H1 (cell line): ENCODE data around the gene CEACAM16. TPM values are rescaled to one million over a fixed set of nuclear protein-coding genes. Genes with fewer than 3 reads are reported as not detected.

Experiments
- BCL11A ChIP-seq, 2 experiments: IDR thresholded peaks; one replicate each; pipeline ENCODE4 v1.6.1; 2011; ENCODE audit warnings: low read depth in 2 of 2, low read length in 2 of 2, mild to moderate bottlenecking in 2 of 2
- CTCF ChIP-seq, 3 experiments: IDR thresholded peaks; 1 replicate in 2 of 3; 2 replicates in 1 of 3; pipeline versions ENCODE4 v1.5.1 to v1.6.1; 2011; ENCODE audit warnings: low read length in 3 of 3, mild to moderate bottlenecking in 3 of 3, inconsistent platforms in 2 of 3, low read depth in 1 of 3, moderate library complexity in 1 of 3; ENCODE audit not compliant: insufficient read depth in 1 of 3; ENCODE audit errors: control extremely low read depth in 1 of 3
- KDM1A ChIP-seq: fragments of 200-600, 300-600 bp; sonication (generic); IDR thresholded peaks from 2 replicates; pipeline ENCODE4 v1.7.1; 2016; ENCODE audit warnings: mild to moderate bottlenecking, low read length, borderline replicate concordance
- SIN3A ChIP-seq, 2 experiments: IDR thresholded peaks in 1 of 2; conservative IDR thresholded peaks in 1 of 2; 2 replicates each; pipeline ENCODE4 v1.6.1; 2011 to 2012; ENCODE audit warnings: low read length in 2 of 2, improper control_type of control experiment in 1 of 2, low read depth in 1 of 2, mild to moderate bottlenecking in 1 of 2
- polyA plus RNA-seq, 7 experiments: library from polyadenylated mRNA; depleted of rRNA in 3 of 7; stranded (reverse) in 5 of 7; unstranded in 2 of 7; fragments of >200 nt in 5 of 7; fragments of 200-250 nt in 2 of 7; gene quantifications; 1 replicate in 5 of 7; 2 replicates in 1 of 7; 4 replicates in 1 of 7; pipeline versions ENCODE4 v1.2.1 to v1.2.3, GENCODE V29; 2011 to 2013; ENCODE audit warnings: missing spikeins in 2 of 7, mixed read lengths in 2 of 7
- total RNA-seq: library from RNA; stranded (reverse); fragmentation: NEBNext Ultra II Directional; extraction: Animal tissue kit (Norgen Biotek cat#: 25700); gene quantifications from 2 replicates; pipeline ENCODE4 v1.2.1, GENCODE V29; 2021

The CEACAM16 gene
- total and polyA plus RNA-seq, 2 of the 8 experiments (the other 6 are each of a cell fraction or from before 2014, with no cell fraction given): not detected

- TF ChIP-seq CTCF (IDR thresholded peaks at IDR 0.05; ENCODE audit: control extremely low read depth in 1 of 3, insufficient read depth in 1 of 3, low read depth in 1 of 3, low read length in 3 of 3): peak in 2 of 3 experiments; percentile 4 to 17; a peak in 2 of 4 replicates
- peak; percentile 74 to 91; a peak in 2 of 4 replicates for TF ChIP-seq SIN3A (conservative IDR thresholded peaks at IDR 0.05 in 1 of 2, IDR thresholded peaks at IDR 0.05 in 1 of 2; ENCODE audit: low read depth in 1 of 2, low read length in 2 of 2)
- no peak for TF ChIP-seq BCL11A (IDR thresholded peaks at IDR 0.05; ENCODE audit: low read depth in 2 of 2, low read length in 2 of 2)
- no peak for TF ChIP-seq KDM1A
These were observed 59.0 kb downstream of the CEACAM16 start (continued) for GRCh38 chr19:44757735-44758505.
